CD4-positive, alpha-beta T cell treated with Interleukin-2 at 100 ng/mL for 4 hours (primary cell): ENCODE results near the gene TMBIM4.
"Not testable (repeated sequence)": the region's sequence is repeated elsewhere in the genome, so short reads cannot be mapped to it uniquely, and the experiment has no call there.

Source experiments
- DNase-seq: peaks from one replicate; pipeline ENCODE4 v3.0.0-alpha.2; 2020; ENCODE audit warnings: low spot score

The TMBIM4 gene

GRCh38 chr12:66169221-66170170 lies at the start of gene TMBIM4:
Gene TMBIM4, minus strand, starts transcription at chr12:66169996. Its CDS starts 45 bp downstream, at chr12:66169951.
- DNase-seq = peak; percentile 84

DNA sequence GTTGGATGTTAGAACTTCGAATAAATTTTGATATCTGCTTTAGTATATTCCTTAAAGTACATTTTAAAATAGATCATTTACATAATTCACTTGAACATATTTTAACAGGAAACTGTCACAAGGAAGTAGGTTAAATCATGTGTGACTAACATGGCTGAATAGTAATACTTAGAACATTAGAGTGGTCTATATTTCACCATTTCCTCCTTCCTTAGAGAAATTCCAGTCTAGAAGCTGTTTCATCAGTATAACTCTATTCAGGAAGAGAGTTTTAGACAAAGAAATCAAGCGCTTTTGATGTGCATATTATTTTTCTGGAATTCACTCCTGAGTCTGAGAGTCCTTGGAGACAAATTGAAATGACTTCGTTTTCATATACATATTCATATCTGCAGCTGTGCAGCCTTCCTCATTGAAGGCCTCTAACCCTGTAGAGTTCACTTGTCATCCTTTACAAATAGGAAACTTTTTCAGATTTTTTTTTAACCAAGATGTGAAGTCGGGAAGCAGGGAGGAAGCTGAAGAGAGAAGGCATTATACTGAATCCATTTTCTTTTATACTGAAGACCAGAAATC lies 47.6 kb upstream of the TMBIM4 start:
- no peak for DNase-seq

- DNase-seq = not testable (repeated sequence)
Measured at GRCh38 chr12:66213011-66213410, 43.2 kb upstream of the TMBIM4 start.

GRCh38 chr12:66211573-66211972 lies 41.8 kb upstream of the TMBIM4 start:
- not testable (repeated sequence) for DNase-seq

GRCh38 chr12:66210840-66211239 lies 41.0 kb upstream of the TMBIM4 start:
- no peak for DNase-seq

DNA sequence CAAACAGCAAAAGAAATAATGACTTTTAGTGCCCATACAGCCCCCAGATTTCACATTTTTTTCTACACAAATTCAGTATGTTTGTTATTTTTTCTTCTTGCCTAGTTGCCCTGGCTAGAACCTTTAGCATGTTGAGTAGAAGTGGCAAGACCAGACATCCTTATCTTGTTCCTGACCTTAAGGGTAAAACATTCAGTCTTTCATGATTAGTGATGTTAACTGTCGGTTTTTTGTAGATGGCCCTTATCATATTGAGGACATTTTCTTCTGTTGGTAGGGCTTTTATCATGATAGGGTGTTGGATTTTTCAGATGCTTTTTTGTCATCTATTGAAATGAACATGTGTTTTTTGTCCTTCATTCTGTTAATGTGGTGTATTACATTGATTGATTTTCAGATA lies 36.3 kb upstream of the TMBIM4 start:
- DNase-seq = no peak

DNA sequence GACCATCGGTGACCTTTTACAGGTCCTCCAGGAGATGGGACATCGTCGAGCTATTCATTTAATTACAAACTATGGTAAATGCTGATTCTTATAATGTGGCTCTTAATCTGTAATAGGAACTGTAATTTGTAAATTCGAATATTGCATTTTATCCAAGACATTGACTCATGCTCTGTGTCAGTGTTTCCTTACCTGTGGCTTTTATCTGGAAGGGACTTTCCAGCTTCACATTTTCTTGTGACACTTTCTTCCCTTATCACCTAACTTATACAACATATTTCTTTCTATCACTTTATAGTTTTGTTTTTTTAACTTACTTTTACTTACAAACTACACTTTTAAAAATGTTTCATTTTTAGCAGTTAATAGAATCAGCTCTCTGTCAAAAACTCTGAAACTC lies 34.0 kb upstream of the TMBIM4 start:
- peak; percentile 14 for DNase-seq

DNA sequence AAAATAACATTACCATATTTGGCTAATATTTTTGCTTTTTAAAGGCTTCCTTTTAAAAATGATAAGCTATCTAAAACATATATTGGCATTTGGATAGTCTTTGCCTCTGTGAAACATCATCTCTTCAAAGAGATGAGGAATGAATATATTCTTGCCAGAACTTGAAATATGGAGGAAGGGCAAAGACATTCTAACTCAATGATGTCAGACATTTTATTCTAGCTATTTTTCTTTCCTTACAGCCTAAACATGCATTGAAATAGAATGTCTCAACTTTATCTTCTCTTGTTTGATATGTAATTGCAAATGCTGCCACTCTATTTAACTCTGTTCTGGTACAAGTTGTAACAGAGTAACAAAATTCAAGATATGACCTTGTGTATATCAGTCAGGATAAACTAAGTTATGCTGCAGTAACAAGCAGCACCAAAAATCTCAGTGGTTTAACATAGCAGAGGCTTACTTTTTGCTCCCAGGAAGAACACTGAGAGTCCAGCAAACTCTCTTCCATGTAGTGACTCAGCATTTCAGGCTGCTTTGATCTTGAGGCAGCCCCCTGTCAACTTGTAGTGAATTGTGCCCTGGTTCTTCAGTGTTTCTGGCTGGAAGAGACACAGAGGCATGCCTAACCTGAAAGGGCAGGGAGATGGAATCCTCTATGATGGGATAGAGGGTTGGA lies 30.2 kb upstream of the TMBIM4 start:
- DNase-seq = no peak

- DNase-seq = no peak
Measured at GRCh38 chr12:66199141-66199540, 29.3 kb upstream of the TMBIM4 start.

GRCh38 chr12:66197495-66197921 lies 27.7 kb upstream of the TMBIM4 start:
- no peak for DNase-seq

- DNase-seq = no peak
Measured at GRCh38 chr12:66196806-66197205, 27.0 kb upstream of the TMBIM4 start.

- no peak for DNase-seq
Measured at GRCh38 chr12:66195242-66195641, 25.4 kb upstream of the TMBIM4 start.

DNA sequence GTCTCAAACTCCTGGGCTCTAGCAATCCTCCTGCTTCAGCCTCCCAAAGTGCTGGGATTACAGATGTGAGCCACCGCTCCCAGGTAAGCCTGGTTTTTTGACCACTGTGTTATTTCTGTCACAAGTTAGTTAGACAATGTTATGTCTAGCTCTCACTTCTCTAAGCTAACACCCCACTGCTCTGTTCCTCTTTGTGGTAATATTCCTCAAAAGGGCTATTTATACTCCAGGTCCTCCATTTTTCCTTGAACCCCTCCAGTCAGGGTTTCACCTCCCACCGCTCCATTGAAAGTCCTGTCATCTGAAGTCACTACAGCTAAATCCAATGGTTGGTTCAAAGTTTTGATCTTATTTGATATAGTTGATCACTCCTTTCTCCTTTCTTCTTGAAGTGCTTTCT lies 24.3 kb upstream of the TMBIM4 start:
- DNase-seq = no peak

- no peak for DNase-seq
Measured at GRCh38 chr12:66191547-66192126, 21.8 kb upstream of the TMBIM4 start.

DNA sequence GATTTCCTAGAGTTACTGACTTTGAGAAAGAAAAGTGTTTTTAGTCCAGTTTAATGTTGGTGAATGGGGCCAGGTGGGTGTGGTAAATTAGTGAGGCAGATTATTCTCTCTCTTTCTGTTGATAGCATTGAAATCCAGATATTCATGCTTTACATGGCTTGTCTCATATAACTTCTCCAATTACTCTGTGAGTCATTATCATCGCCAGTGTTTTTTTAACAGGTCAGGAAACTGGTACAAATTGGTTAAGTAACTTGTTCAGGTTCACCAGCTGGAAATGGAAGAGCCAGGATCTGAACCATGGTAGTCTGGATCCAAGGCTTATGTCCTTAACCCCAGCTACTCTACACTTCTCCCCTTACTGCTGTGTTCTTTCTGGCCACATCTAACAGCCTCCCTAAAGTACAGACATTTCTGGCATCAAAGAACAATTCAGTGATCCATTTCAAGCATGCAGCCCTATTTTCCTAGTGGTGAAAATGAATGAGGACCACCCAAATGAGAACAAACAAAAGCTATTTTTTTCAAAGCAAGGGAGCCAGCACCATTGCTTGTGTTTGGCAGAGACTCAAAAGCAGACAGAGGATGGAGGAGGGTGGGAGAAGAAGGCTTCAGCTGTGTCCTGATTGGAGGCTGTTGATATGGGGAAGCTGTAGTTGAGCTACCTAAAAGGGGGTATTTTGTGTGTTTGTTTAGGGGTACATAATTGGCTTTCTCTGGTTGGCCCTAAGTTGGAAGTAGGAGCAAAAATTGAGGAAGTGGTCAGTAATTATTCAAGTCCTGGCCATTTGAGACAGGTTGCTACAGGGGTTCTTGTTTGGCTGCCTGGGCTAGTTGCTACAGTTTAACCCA lies 20.9 kb upstream of the TMBIM4 start:
- no peak for DNase-seq

DNA sequence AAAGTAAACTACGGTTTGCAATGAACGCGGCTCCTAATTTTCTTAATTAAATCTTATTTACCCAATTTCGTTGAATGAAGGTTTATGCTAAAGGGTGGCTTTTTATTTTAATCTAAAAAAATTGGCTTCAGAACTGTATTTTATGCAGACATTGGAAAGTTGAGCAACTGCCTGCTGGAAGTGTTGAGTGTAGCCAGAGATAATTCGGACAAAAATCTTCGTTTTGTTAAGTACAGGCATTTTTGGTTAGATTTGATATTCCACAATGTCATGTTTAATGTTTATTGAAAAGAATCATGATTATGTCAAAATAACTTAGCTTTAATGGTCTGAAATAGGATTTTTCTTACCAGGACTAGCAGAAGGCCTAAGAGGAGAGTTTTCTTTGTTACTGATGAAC lies 20.1 kb upstream of the TMBIM4 start:
- no peak for DNase-seq

DNA sequence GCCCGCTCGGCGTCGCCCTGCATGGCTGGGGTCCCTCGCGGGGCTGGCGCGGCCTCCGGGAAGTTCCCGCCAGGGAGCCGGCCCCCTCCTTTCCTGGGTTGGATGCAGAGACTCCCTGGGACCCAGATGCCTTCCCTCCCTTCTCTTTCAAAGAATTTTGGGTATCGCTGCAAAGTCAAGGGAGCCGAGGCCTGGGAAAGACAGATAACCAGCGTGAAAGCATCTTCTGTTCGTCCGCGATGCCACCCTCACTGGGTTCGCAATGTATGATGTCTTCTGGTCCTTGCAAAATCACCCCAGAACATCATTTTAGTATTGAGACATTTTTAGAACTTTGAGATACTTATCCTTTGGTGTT lies 19.7 kb upstream of the TMBIM4 start:
- no peak for DNase-seq

GRCh38 chr12:66188584-66189485 lies 19.0 kb upstream of the TMBIM4 start, which contains the start of gene IRAK3:
Gene IRAK3, plus strand, starts transcription at chr12:66189214. Its CDS starts 86 bp downstream, at chr12:66189300.
- peak; percentile 12 for DNase-seq

DNA sequence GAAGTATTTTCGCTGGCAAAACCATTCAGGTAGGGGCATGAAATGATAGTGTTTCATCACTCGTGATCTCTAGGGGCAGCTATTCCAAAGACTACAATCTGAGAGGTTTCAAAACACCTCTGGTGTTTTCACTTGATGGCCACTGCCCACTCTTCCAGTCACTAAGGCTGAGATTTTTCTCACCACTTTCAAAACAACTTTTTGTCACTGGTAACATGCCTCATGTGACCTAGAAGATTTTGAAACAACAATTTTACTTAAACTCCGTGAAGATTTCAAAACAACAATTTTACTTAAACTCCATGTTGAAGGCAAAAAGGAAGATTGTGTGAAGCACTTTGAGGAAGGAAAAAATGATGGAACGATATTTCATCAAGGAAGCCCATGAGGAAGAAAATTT lies 18.0 kb upstream of the TMBIM4 start:
- no peak for DNase-seq

GRCh38 chr12:66187036-66187435 lies 17.2 kb upstream of the TMBIM4 start:
- DNase-seq = no peak
